ENCODE data around the gene SGF29. TPM values are rescaled to one million over a fixed set of nuclear protein-coding genes. Genes with fewer than 3 reads are reported as not detected.
"Not testable (repeated sequence)": the region's sequence is repeated elsewhere in the genome, so short reads cannot be mapped to it uniquely, and the experiment has no call there.

SGF29 gene
- total RNA-seq, 1 donor from 2014 or later: 5.3 TPM

- Mint-ChIP-seq H3K4me1 (peaks cover 10% of the 10 kb centered on the region), H3K27me3 (ENCODE audit: insufficient read depth, low read depth) (peaks cover 6% of the 10 kb centered on the region), H3K36me3 (no peaks in the 10 kb centered on the region), H3K4me3 (no peak within 1 kb of the TSS), H3K9me3 (no peaks in the 10 kb centered on the region), H3K27ac (peak within 1 kb of the TSS; percentile 78)
- H3F3A ChIP-seq (ENCODE audit: low read depth): no peaks in the 10 kb centered on the region
- no peaks in the 10 kb centered on the region for H3K36me3 ChIP-seq
- H3K27ac ChIP-seq: no peak within 1 kb of the TSS
- no peaks in the 10 kb centered on the region for H4K20me1 ChIP-seq (ENCODE audit: low read depth)
- H2AFZ ChIP-seq (replicated peaks): no peak within 1 kb of the TSS
- H3K79me2 ChIP-seq (ENCODE audit: low read depth): no peaks in the 10 kb centered on the region
- H3K4me2 ChIP-seq: peak within 1 kb of the TSS; percentile 31
- no peak for TF ChIP-seq EZH2phosphoT487 (IDR thresholded peaks at IDR 0.05)
- no peak for TF ChIP-seq EZH2 (IDR thresholded peaks at IDR 0.05)
- no peak for TF ChIP-seq CTCF (IDR thresholded peaks at IDR 0.05)
- no peaks in the 10 kb centered on the region for H3K9me3 ChIP-seq (ENCODE audit: low read depth)
- no peak for DNase-seq (ENCODE audit: low spot score)
- H3K4me3 ChIP-seq: no peak within 1 kb of the TSS
- H3K4me1 ChIP-seq: peaks cover 6% of the 10 kb centered on the region
- H3K9ac ChIP-seq: no peak within 1 kb of the TSS
- H3K27me3 ChIP-seq: no peaks in the 10 kb centered on the region
Observed at GRCh38 chr16:28609631-28610594, 56.2 kb downstream of the SGF29 start, which contains the start of gene SULT1A1. TSS of gene SULT1A1 (minus strand) at chr16:28610044. CDS start at chr16:28608855, 1,189 bp downstream.

GRCh38 chr16:28610595-28611191 lies 57.0 kb downstream of the SGF29 start:
- H2AFZ ChIP-seq (replicated peaks): no peak overlapping the region
- no peak overlapping the region for H3K4me2 ChIP-seq
- H3K27ac ChIP-seq: no peak overlapping the region
- Mint-ChIP-seq H3K36me3 (no peaks in the 10 kb centered on the region), H3K9me3 (no peaks in the 10 kb centered on the region), H3K4me1 (peaks cover 10% of the 10 kb centered on the region), H3K27me3 (ENCODE audit: insufficient read depth, low read depth) (peaks cover 6% of the 10 kb centered on the region), H3K27ac (no peak overlapping the region), H3K4me3 (no peak overlapping the region)
- TF ChIP-seq EZH2phosphoT487 (IDR thresholded peaks at IDR 0.05) (no peak), CTCF (IDR thresholded peaks at IDR 0.05) (no peak), EZH2 (IDR thresholded peaks at IDR 0.05) (no peak)
- H3K27me3 ChIP-seq: no peaks in the 10 kb centered on the region
- no peak overlapping the region for H3K4me3 ChIP-seq
- H3K9me3 ChIP-seq (ENCODE audit: low read depth): no peaks in the 10 kb centered on the region
- no peak for DNase-seq (ENCODE audit: low spot score)
- no peaks in the 10 kb centered on the region for H3K36me3 ChIP-seq
- H3K4me1 ChIP-seq: peaks cover 6% of the 10 kb centered on the region
- H3F3A ChIP-seq (ENCODE audit: low read depth): no peaks in the 10 kb centered on the region
- no peaks in the 10 kb centered on the region for H4K20me1 ChIP-seq (ENCODE audit: low read depth)
- no peaks in the 10 kb centered on the region for H3K79me2 ChIP-seq (ENCODE audit: low read depth)
- H3K9ac ChIP-seq: no peak overlapping the region

GRCh38 chr16:28612359-28613280 lies 58.9 kb downstream of the SGF29 start:
- not testable (repeated sequence) for H3K9me3 ChIP-seq (ENCODE audit: low read depth); H2AFZ ChIP-seq (replicated peaks); H3K27me3 Mint-ChIP-seq (ENCODE audit: insufficient read depth, low read depth); H3K9ac ChIP-seq; H3K27me3 ChIP-seq; H3K4me3 ChIP-seq; H3K36me3 Mint-ChIP-seq; H3K4me3 Mint-ChIP-seq; H3K4me1 ChIP-seq; DNase-seq (ENCODE audit: low spot score); H3K4me2 ChIP-seq; H4K20me1 ChIP-seq (ENCODE audit: low read depth); H3F3A ChIP-seq (ENCODE audit: low read depth); H3K36me3 ChIP-seq; H3K79me2 ChIP-seq (ENCODE audit: low read depth); H3K27ac Mint-ChIP-seq; H3K9me3 Mint-ChIP-seq; H3K27ac ChIP-seq
- peaks cover 14% of the 10 kb centered on the region for H3K4me1 Mint-ChIP-seq

GRCh38 chr16:28613912-28614311 lies 60.2 kb downstream of the SGF29 start:
- H3K9me3 Mint-ChIP-seq; H3K9ac ChIP-seq; DNase-seq (ENCODE audit: low spot score); H3K4me3 Mint-ChIP-seq; H3F3A ChIP-seq (ENCODE audit: low read depth); H2AFZ ChIP-seq (replicated peaks); H3K27me3 Mint-ChIP-seq (ENCODE audit: insufficient read depth, low read depth); H3K79me2 ChIP-seq (ENCODE audit: low read depth); H4K20me1 ChIP-seq (ENCODE audit: low read depth); H3K36me3 ChIP-seq; H3K36me3 Mint-ChIP-seq; H3K27me3 ChIP-seq; H3K9me3 ChIP-seq (ENCODE audit: low read depth); H3K27ac ChIP-seq; H3K27ac Mint-ChIP-seq; H3K4me1 ChIP-seq; H3K4me3 ChIP-seq; H3K4me2 ChIP-seq: not testable (repeated sequence)
- peaks cover 18% of the 10 kb centered on the region for H3K4me1 Mint-ChIP-seq

- H3K4me2 ChIP-seq; H3F3A ChIP-seq (ENCODE audit: low read depth); H3K4me3 ChIP-seq; H3K36me3 Mint-ChIP-seq; H3K4me1 ChIP-seq; H3K9me3 ChIP-seq (ENCODE audit: low read depth); H3K27ac ChIP-seq; H3K4me3 Mint-ChIP-seq; DNase-seq (ENCODE audit: low spot score); H2AFZ ChIP-seq (replicated peaks); H3K9me3 Mint-ChIP-seq; H4K20me1 ChIP-seq (ENCODE audit: low read depth); H3K36me3 ChIP-seq; H3K9ac ChIP-seq; H3K79me2 ChIP-seq (ENCODE audit: low read depth); H3K27ac Mint-ChIP-seq; H3K27me3 Mint-ChIP-seq (ENCODE audit: insufficient read depth, low read depth); H3K27me3 ChIP-seq: not testable (repeated sequence)
- peaks cover 18% of the 10 kb centered on the region for H3K4me1 Mint-ChIP-seq
Observed at GRCh38 chr16:28614561-28614960, 60.8 kb downstream of the SGF29 start.

All from neural progenitor cell (in vitro differentiated cells).